ENCODE results near the gene CERS6.
A peak's percentile ranks its signal among the peaks of the same experiment; 100 is the strongest.

Gene CERS6

DNA sequence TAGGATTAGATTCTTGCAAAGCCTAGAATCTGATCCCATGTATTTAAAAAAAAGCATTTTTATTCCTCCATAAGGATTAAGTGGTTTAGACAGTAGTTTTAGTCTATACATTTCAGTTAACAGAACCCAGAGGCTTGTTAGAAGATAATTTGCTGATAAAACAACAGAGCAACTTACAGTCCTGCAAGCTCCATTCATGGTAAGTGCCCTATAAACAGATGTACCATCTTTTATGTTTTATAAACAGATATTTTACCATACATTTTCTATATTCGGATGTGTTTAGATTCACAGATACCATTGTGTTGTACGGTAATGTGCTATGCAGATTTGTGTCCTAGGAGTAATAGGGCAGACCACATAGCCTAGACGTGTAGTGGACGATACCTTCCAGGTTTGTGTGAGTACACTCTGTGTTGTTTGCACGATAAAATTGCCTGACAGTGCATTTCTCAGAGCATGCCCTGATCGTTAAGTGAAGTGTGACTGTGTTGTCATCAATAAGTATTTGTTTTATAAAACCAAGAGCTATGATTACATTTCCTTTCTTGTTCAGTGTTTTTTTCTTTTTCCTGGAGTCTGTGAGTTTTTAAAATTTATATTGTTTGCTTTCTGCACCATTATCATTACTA is 54.2 kb downstream of the CERS6 start:
- H3K9ac ChIP-seq (ENCODE audit: low read length): no peak overlapping the region
- H3K27me3 ChIP-seq (replicated peaks; ENCODE audit: control insufficient read depth, insufficient read depth, low read length): no peaks in the 10 kb centered on the region
- peaks cover 13% of the 10 kb centered on the region for H3K4me1 ChIP-seq (ENCODE audit: control insufficient read depth, insufficient read depth, low read length)
- no peak overlapping the region for H3K4me3 ChIP-seq (ENCODE audit: low read length)
- DNase-seq (ENCODE audit: low read depth): no peak
- no peaks in the 10 kb centered on the region for H3K9me3 ChIP-seq (ENCODE audit: control insufficient read depth, low read length)
- no peaks in the 10 kb centered on the region for H3K36me3 ChIP-seq (ENCODE audit: control insufficient read depth, insufficient read depth, low read length, severe bottlenecking)

GRCh38 chr2:168514692-168515091 is 58.6 kb downstream of the CERS6 start:
- peaks cover 43% of the 10 kb centered on the region for H3K4me1 ChIP-seq (ENCODE audit: control insufficient read depth, insufficient read depth, low read length)
- no peaks in the 10 kb centered on the region for H3K27me3 ChIP-seq (replicated peaks; ENCODE audit: control insufficient read depth, insufficient read depth, low read length)
- no peak overlapping the region for H3K4me3 ChIP-seq (ENCODE audit: low read length)
- H3K9ac ChIP-seq (ENCODE audit: low read length): no peak overlapping the region
- H3K36me3 ChIP-seq (ENCODE audit: control insufficient read depth, insufficient read depth, low read length, severe bottlenecking): no peaks in the 10 kb centered on the region
- no peak for DNase-seq (ENCODE audit: low read depth)
- no peaks in the 10 kb centered on the region for H3K9me3 ChIP-seq (ENCODE audit: control insufficient read depth, low read length)

DNA sequence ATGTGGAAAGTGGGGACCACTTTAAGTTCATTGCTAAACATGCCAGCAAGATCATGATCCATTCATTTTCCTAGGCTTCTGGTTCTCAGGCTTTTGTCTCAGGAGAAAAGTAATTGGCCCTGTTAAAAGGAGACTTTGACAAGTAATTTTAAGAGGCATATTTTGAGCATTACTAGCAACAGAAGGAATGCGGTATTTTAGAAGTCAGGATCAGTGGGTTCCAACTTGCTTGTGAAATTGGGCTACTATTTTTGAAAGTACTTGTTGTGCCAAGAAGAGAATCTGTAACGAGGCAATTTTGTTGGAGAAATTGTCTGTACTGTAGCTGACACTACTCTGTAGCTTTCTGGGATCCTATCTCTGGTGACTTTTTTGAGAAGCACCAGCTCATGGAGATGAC is 59.4 kb downstream of the CERS6 start:
- Histone ChIP-seq H3K4me1 (ENCODE audit: control insufficient read depth, insufficient read depth, low read length) (peaks cover 43% of the 10 kb centered on the region), H3K4me3 (ENCODE audit: low read length) (no peak overlapping the region), H3K9ac (ENCODE audit: low read length) (peak overlapping the region; percentile 39), H3K36me3 (ENCODE audit: control insufficient read depth, insufficient read depth, low read length, severe bottlenecking) (no peaks in the 10 kb centered on the region), H3K9me3 (ENCODE audit: control insufficient read depth, low read length) (no peaks in the 10 kb centered on the region), H3K27me3 (replicated peaks; ENCODE audit: control insufficient read depth, insufficient read depth, low read length) (no peaks in the 10 kb centered on the region)
- DNase-seq (ENCODE audit: low read depth): peak; percentile 89

- peaks cover 57% of the 10 kb centered on the region for H3K4me1 ChIP-seq (ENCODE audit: control insufficient read depth, insufficient read depth, low read length)
- no peaks in the 10 kb centered on the region for H3K36me3 ChIP-seq (ENCODE audit: control insufficient read depth, insufficient read depth, low read length, severe bottlenecking)
- DNase-seq (ENCODE audit: low read depth): no peak
- H3K9me3 ChIP-seq (ENCODE audit: control insufficient read depth, low read length): no peaks in the 10 kb centered on the region
- no peak overlapping the region for H3K9ac ChIP-seq (ENCODE audit: low read length)
- H3K4me3 ChIP-seq (ENCODE audit: low read length): no peak overlapping the region
- no peaks in the 10 kb centered on the region for H3K27me3 ChIP-seq (replicated peaks; ENCODE audit: control insufficient read depth, insufficient read depth, low read length)
These were observed 61.7 kb downstream of the CERS6 start for GRCh38 chr2:168517816-168518215.

DNA sequence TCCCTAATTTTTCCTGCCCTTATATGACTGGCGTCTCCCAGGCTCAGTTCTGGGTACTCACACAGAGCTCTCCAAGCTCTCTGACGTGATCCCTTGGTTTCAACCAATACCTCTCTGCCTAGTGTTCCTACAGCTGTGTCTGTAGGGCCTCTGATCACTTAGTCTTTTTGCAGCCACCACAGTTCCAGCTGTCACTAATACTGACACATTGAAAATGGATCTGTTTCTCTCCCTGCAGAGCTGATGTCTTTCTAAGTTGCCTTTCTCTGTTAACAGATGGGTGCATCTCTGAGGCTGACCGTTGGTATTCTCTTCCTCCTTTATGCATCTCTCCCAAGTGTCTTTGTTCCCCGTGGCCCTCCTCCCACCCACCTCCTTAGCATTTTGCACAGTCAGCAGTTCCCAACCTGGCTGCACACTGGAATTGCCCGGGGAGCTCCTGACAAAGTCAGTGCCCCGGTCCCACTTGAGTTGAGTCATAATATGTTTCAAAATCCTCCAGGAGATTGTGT is 62.5 kb downstream of the CERS6 start:
- no peaks in the 10 kb centered on the region for H3K9me3 ChIP-seq (ENCODE audit: control insufficient read depth, low read length)
- no peak overlapping the region for H3K9ac ChIP-seq (ENCODE audit: low read length)
- no peaks in the 10 kb centered on the region for H3K36me3 ChIP-seq (ENCODE audit: control insufficient read depth, insufficient read depth, low read length, severe bottlenecking)
- no peak for DNase-seq (ENCODE audit: low read depth)
- H3K4me1 ChIP-seq (ENCODE audit: control insufficient read depth, insufficient read depth, low read length): peaks cover 57% of the 10 kb centered on the region
- no peak overlapping the region for H3K4me3 ChIP-seq (ENCODE audit: low read length)
- H3K27me3 ChIP-seq (replicated peaks; ENCODE audit: control insufficient read depth, insufficient read depth, low read length): no peaks in the 10 kb centered on the region

- no peak for DNase-seq (ENCODE audit: low read depth)
These were observed 63.6 kb downstream of the CERS6 start for GRCh38 chr2:168519534-168520308.

DNA sequence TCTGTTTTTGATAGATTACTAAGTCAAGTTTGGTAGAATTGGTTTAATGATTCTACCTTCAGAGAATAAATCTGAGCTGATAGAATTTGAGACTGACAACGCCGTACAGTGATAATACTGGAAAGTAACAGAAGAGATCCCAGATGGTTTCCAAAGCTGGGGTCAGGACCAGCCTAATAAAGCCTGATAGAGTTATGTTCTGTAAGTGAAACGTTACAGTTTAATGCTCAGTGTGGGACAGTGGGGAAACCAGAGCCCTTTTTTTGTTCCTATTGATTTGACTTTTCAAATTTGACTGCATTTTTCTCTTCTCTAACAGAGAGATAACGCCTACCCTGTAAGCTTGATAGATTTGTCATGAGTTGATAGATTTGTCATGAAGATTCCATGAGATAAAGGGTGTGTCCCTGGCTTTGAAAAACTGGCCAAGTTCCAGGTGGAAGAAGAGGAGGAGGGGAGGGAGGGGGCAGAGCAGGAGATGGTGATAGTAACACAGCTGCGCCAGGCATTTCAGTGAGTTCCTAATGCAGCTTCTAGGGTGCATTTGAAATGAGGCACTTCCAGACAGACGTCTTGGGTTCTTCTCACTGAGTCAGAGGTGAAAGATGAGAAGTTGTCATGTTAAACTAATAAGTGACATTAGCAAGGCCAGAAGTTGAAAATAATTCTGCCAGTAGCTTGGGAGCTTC is 65.1 kb downstream of the CERS6 start:
- Histone ChIP-seq H3K4me1 (ENCODE audit: control insufficient read depth, insufficient read depth, low read length) (peaks cover 43% of the 10 kb centered on the region), H3K9me3 (ENCODE audit: control insufficient read depth, low read length) (no peaks in the 10 kb centered on the region), H3K4me3 (ENCODE audit: low read length) (peak overlapping the region; percentile 39), H3K9ac (ENCODE audit: low read length) (peak overlapping the region; percentile 34), H3K27me3 (replicated peaks; ENCODE audit: control insufficient read depth, insufficient read depth, low read length) (no peaks in the 10 kb centered on the region), H3K36me3 (ENCODE audit: control insufficient read depth, insufficient read depth, low read length, severe bottlenecking) (no peaks in the 10 kb centered on the region)
- DNase-seq (ENCODE audit: low read depth): no peak

More at GRCh38 chr2:168519534-168520308, 63.6 kb downstream of the CERS6 start:
- no peaks in the 10 kb centered on the region for H3K27me3 ChIP-seq (replicated peaks; ENCODE audit: control insufficient read depth, insufficient read depth, low read length)
- peaks cover 50% of the 10 kb centered on the region for H3K4me1 ChIP-seq (ENCODE audit: control insufficient read depth, insufficient read depth, low read length)
- H3K36me3 ChIP-seq (ENCODE audit: control insufficient read depth, insufficient read depth, low read length, severe bottlenecking): no peaks in the 10 kb centered on the region
- no peak overlapping the region for H3K9ac ChIP-seq (ENCODE audit: low read length)
- no peak overlapping the region for H3K4me3 ChIP-seq (ENCODE audit: low read length)
- no peaks in the 10 kb centered on the region for H3K9me3 ChIP-seq (ENCODE audit: control insufficient read depth, low read length)

GRCh38 chr2:168522446-168522845 is 66.4 kb downstream of the CERS6 start:
- no peaks in the 10 kb centered on the region for H3K9me3 ChIP-seq (ENCODE audit: control insufficient read depth, low read length)
- DNase-seq (ENCODE audit: low read depth): no peak
- no peaks in the 10 kb centered on the region for H3K27me3 ChIP-seq (replicated peaks; ENCODE audit: control insufficient read depth, insufficient read depth, low read length)
- H3K9ac ChIP-seq (ENCODE audit: low read length): no peak overlapping the region
- H3K4me3 ChIP-seq (ENCODE audit: low read length): no peak overlapping the region
- H3K36me3 ChIP-seq (ENCODE audit: control insufficient read depth, insufficient read depth, low read length, severe bottlenecking): no peaks in the 10 kb centered on the region
- H3K4me1 ChIP-seq (ENCODE audit: control insufficient read depth, insufficient read depth, low read length): peaks cover 47% of the 10 kb centered on the region

GRCh38 chr2:168524005-168524404 is 67.9 kb downstream of the CERS6 start:
- no peaks in the 10 kb centered on the region for H3K27me3 ChIP-seq (replicated peaks; ENCODE audit: control insufficient read depth, insufficient read depth, low read length)
- no peak overlapping the region for H3K4me3 ChIP-seq (ENCODE audit: low read length)
- no peak for DNase-seq (ENCODE audit: low read depth)
- H3K9me3 ChIP-seq (ENCODE audit: control insufficient read depth, low read length): no peaks in the 10 kb centered on the region
- no peaks in the 10 kb centered on the region for H3K36me3 ChIP-seq (ENCODE audit: control insufficient read depth, insufficient read depth, low read length, severe bottlenecking)
- H3K4me1 ChIP-seq (ENCODE audit: control insufficient read depth, insufficient read depth, low read length): peaks cover 50% of the 10 kb centered on the region
- no peak overlapping the region for H3K9ac ChIP-seq (ENCODE audit: low read length)

- H3K9me3 ChIP-seq (ENCODE audit: control insufficient read depth, low read length): no peaks in the 10 kb centered on the region
- H3K27me3 ChIP-seq (replicated peaks; ENCODE audit: control insufficient read depth, insufficient read depth, low read length): no peaks in the 10 kb centered on the region
- no peak for DNase-seq (ENCODE audit: low read depth)
- no peaks in the 10 kb centered on the region for H3K36me3 ChIP-seq (ENCODE audit: control insufficient read depth, insufficient read depth, low read length, severe bottlenecking)
- no peak overlapping the region for H3K9ac ChIP-seq (ENCODE audit: low read length)
- peaks cover 59% of the 10 kb centered on the region for H3K4me1 ChIP-seq (ENCODE audit: control insufficient read depth, insufficient read depth, low read length)
- no peak overlapping the region for H3K4me3 ChIP-seq (ENCODE audit: low read length)
These were observed 68.9 kb downstream of the CERS6 start for GRCh38 chr2:168525020-168525419.

DNA sequence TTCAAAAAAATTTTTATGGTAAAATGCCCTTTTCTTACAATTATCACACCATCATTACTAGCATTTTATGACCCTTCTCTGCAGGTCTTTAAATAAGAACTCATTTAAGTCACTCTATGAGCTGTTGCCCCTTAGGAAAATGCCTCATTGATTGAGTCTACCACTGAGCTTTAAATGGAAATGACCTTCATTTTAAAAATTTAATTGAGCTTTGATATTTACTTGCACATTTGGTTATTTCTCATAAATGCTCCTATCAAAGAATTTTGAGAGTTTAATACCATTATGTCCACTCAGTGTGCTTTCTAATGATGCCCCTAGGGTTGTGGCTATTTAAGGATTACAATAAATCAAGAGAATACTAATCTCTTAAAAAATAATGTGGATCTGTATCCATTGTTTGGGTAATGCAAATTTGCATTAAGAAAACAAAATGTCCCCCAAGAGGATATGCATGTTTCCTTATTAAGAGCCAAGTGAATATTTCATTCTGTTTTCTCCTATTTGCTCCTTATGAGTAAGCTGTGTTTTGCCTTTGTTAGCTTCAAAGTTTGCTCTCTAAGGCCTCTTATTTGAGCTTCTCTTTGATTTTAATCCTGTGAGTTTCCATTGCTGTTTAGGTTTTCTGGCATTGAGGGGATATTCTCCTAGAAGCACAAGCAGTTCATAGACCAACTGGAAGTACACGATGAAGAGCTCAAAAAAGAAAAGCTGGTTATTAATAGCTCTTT is 69.8 kb downstream of the CERS6 start:
- Histone ChIP-seq H3K36me3 (ENCODE audit: control insufficient read depth, insufficient read depth, low read length, severe bottlenecking) (no peaks in the 10 kb centered on the region), H3K4me1 (ENCODE audit: control insufficient read depth, insufficient read depth, low read length) (peaks cover 66% of the 10 kb centered on the region), H3K9ac (ENCODE audit: low read length) (peak overlapping the region; percentile 69), H3K27me3 (replicated peaks; ENCODE audit: control insufficient read depth, insufficient read depth, low read length) (no peaks in the 10 kb centered on the region), H3K4me3 (ENCODE audit: low read length) (peak overlapping the region; percentile 26), H3K9me3 (ENCODE audit: control insufficient read depth, low read length) (no peaks in the 10 kb centered on the region)
- no peak for DNase-seq (ENCODE audit: low read depth)

Data from adipocyte (in vitro differentiated cells).